ENCODE results near the gene SDHB. TPM values are rescaled to one million over a fixed set of nuclear protein-coding genes. Genes with fewer than 3 reads are reported as not detected.
A peak's percentile ranks its signal among the peaks of the same experiment; 100 is the strongest.

SDHB gene
- total and polyA plus RNA-seq, 10 of the 15 experiments (the other 5 are each of a cell fraction or from before 2014, with no cell fraction given): 101 to 319 (median 188) TPM

- H3K9me3 ChIP-seq (replicated peaks; ENCODE audit: control insufficient read depth, insufficient read depth, low read length): no peaks in the 10 kb centered on the region
- no peak overlapping the region for H3K9ac ChIP-seq (ENCODE audit: control insufficient read depth, insufficient read depth, low read length)
- ATAC-seq: no peak
- no peak for FAIRE-seq
- ChIA-PET SMC1A (ENCODE audit: uncharacterized antibody, unreplicated experiment) (no interaction called here), CTCF (interaction anchor here (0.6 to 1.0 kb wide), 3 partner anchors 16 to 67 kb away, joined by 3 to 4 read pairs (median 3); no protein-coding TSS in a partner anchor), POLR2A (interaction anchor here (0.6 kb wide), 1 partner anchor 294 kb away, joined by 5 read pairs; no protein-coding TSS in a partner anchor), RAD21 (ENCODE audit: unreplicated experiment) (no interaction called here)
- intact Hi-C loops (cut with micrococcal nuclease; ENCODE audit: unreplicated experiment): no loop called here
- H3K79me2 ChIP-seq (ENCODE audit: control insufficient read depth, insufficient read depth, low read length): no peaks in the 10 kb centered on the region
- no peak overlapping the region for H3K4me2 ChIP-seq (ENCODE audit: control insufficient read depth, insufficient read depth)
- TF ChIP-seq EGR1 (IDR thresholded peaks at IDR 0.05; ENCODE audit: borderline replicate concordance in 1 of 2, low read depth in 2 of 2, low read length in 2 of 2) (no peak), RUNX3 (IDR thresholded peaks at IDR 0.05; ENCODE audit: low read length) (no peak)
- H3K4me1 ChIP-seq (ENCODE audit: control insufficient read depth, insufficient read depth, low read length): no peaks in the 10 kb centered on the region
- H3K27me3 ChIP-seq (replicated peaks in 1 of 2; ENCODE audit: control insufficient read depth in 2 of 2, insufficient read depth in 2 of 2, low read length in 1 of 2): peaks cover 7 to 13% of the 10 kb centered on the region in 2 experiments; a peak in 3 of 4 replicates
- no peak overlapping the region for H3K4me3 ChIP-seq
- WGBS (ENCODE audit: insufficient coverage, insufficient replicate concordance, low lambda C conversion rate, missing lambda C conversion rate): 38% methylated on average over 10 of the region's 10 CpGs
- H2AFZ ChIP-seq (ENCODE audit: control insufficient read depth, low read depth, low read length): no peak overlapping the region
- H3K36me3 ChIP-seq (ENCODE audit: control insufficient read depth in 2 of 2, insufficient read depth in 2 of 2, low read length in 1 of 2): no peaks in the 10 kb centered on the region
- in situ Hi-C loops (cut with MboI): no loop called here
- H4K20me1 ChIP-seq (ENCODE audit: control insufficient read depth, insufficient read depth): no peaks in the 10 kb centered on the region
- DNase-seq (ENCODE audit: low read depth, low spot score): no peak
- H3K27ac ChIP-seq (ENCODE audit: control insufficient read depth, insufficient read depth): no peak overlapping the region
- no TSS peak for BruUV-seq (replicated peaks)
Measured at GRCh38 chr1:16981269-16981849, 72.5 kb downstream of the SDHB start.

DNA sequence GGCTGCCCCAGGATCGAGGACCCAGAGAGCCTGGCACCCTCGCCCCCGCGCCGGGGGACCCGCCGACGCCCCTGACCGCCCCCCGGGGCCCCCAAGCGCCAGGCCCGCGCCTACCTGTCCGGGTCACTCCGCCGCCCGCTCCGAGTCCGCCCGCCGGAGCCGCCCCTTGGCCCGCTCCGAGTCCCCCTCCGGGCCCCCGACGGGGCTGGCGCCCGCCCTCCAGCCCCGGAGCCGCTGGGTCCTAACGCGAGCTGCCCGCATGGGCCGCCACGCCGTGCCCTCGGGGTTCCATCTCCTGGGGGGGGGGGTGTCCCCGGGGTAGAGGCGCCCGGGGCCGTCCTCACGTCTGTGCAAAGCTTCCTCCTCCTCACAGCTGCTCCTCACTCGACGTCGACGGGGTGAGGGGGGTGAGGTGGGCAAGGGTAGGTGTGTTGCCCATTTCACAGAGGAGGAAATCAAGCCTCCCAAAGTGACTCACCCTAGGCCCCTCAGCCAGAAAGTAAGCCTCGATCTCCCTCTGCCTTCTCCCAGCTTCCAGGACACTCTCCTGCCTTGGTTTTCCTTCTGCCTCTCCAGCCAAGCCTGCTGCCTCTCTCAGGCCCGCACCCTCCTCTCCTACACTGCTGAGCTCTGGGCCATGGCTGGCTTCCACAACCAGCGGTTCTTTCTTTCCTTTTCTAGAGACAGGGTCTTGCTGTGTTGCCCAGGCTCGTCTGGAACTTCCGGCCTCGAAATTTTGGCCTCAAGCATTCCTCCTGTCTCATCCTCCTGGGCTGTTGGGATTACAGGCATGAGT lies 73.2 kb downstream of the SDHB start, which contains the start of gene MFAP2:
TSS of gene MFAP2 (minus strand) at position 148 of the 796 bp plus-strand sequence. CDS start 2,347 bp downstream, outside the sequence.
- peak; percentile 45; the same call in 2 of the 3 replicates for ATAC-seq
- no peak within 1 kb of the TSS for H3K4me3 ChIP-seq
- SMC1A ChIA-PET (ENCODE audit: uncharacterized antibody, unreplicated experiment): no interaction called here

More for the DNA sequence above, 73.2 kb downstream of the SDHB start, which contains the start of gene MFAP2:
- FAIRE-seq (no peak), DNase-seq (ENCODE audit: low read depth, low spot score) (no peak)
- BruUV-seq (replicated peaks): no TSS peak
- ChIA-PET POLR2A (no interaction called here), CTCF (no interaction called here), RAD21 (ENCODE audit: unreplicated experiment) (no interaction called here)
- no peak within 1 kb of the TSS for H3K4me2 ChIP-seq (ENCODE audit: control insufficient read depth, insufficient read depth)
- H2AFZ ChIP-seq (ENCODE audit: control insufficient read depth, low read depth, low read length): no peak within 1 kb of the TSS
- H3K36me3 ChIP-seq (ENCODE audit: control insufficient read depth in 2 of 2, insufficient read depth in 2 of 2, low read length in 1 of 2): no peaks in the 10 kb centered on the region
- no peaks in the 10 kb centered on the region for H3K4me1 ChIP-seq (ENCODE audit: control insufficient read depth, insufficient read depth, low read length)
- no peak within 1 kb of the TSS for H3K27ac ChIP-seq (ENCODE audit: control insufficient read depth, insufficient read depth)
- H3K27me3 ChIP-seq (replicated peaks in 1 of 2; ENCODE audit: control insufficient read depth in 2 of 2, insufficient read depth in 2 of 2, low read length in 1 of 2): peaks cover 7 to 13% of the 10 kb centered on the region in 2 experiments; a peak in 3 of 4 replicates
- in situ Hi-C loops (cut with MboI): no loop called here
- TF ChIP-seq SUZ12 (IDR thresholded peaks at IDR 0.05; ENCODE audit: unreplicated experiment) (peak; percentile 77), MTA3 (IDR thresholded peaks at IDR 0.05; ENCODE audit: borderline replicate concordance, low read length) (no peak)
- TF ChIP-seq, protein P1, sequence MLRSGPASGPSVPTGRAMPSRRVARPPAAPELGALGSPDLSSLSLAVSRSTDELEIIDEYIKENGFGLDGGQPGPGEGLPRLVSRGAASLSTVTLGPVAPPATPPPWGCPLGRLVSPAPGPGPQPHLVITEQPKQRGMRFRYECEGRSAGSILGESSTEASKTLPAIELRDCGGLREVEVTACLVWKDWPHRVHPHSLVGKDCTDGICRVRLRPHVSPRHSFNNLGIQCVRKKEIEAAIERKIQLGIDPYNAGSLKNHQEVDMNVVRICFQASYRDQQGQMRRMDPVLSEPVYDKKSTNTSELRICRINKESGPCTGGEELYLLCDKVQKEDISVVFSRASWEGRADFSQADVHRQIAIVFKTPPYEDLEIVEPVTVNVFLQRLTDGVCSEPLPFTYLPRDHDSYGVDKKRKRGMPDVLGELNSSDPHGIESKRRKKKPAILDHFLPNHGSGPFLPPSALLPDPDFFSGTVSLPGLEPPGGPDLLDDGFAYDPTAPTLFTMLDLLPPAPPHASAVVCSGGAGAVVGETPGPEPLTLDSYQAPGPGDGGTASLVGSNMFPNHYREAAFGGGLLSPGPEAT (IDR thresholded peaks at IDR 0.05; ENCODE audit: low read depth): no peak
- H3K9me3 ChIP-seq (replicated peaks; ENCODE audit: control insufficient read depth, insufficient read depth, low read length): no peaks in the 10 kb centered on the region
- H4K20me1 ChIP-seq (ENCODE audit: control insufficient read depth, insufficient read depth): no peaks in the 10 kb centered on the region
- 29% methylated on average over 20 of the region's 53 CpGs for WGBS (ENCODE audit: insufficient coverage, insufficient replicate concordance, low lambda C conversion rate, missing lambda C conversion rate)
- no peaks in the 10 kb centered on the region for H3K79me2 ChIP-seq (ENCODE audit: control insufficient read depth, insufficient read depth, low read length)
- no peak within 1 kb of the TSS for H3K9ac ChIP-seq (ENCODE audit: control insufficient read depth, insufficient read depth, low read length)
- intact Hi-C loops (cut with micrococcal nuclease; ENCODE audit: unreplicated experiment): no loop called here

Measured in GM12878 (cell line).